GM12874 (cell line): ENCODE measurements around the gene ZNF343.

Experiments used
- TF ChIP-seq, protein P1 (sequence below): IDR thresholded peaks from 2 replicates; pipeline ENCODE4 v1.5.1; 2011; ENCODE audit warnings: low read depth, mild to moderate bottlenecking, control low read depth, low read length, moderate library complexity; ENCODE audit not compliant: insufficient read depth

The ZNF343 gene

DNA sequence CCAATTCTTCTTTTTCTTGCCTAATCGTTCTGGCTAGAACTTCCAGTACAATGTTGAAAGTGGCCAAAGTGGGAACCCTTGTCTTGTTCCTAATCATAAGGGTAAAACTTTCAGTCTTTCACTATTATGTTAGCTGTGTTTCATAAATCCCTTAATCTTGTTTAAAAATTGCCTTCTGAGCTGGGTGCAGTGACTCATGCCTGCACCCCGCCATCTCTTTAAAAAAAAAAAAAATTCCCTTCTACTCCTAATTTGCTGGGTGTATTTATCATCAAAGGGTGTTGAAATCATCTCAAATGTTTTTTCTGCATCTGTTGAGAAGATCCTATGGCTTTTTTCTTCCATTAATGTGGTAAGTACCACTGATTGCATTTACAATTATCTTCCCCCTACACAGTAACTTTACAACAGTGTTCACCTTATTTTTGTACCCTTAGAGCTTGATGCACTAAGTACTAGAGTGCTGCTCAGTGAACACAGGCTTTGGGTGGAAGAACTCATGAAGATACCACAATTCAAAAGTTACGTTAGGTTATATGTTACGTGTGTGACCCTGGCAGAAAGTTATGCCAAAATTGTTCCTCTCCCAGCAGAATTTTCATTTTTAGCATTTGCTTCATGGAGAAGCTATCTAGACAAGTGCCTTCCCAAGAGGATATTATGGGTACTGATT is 47.8 kb downstream of the ZNF343 start:
- TF ChIP-seq, protein P1, sequence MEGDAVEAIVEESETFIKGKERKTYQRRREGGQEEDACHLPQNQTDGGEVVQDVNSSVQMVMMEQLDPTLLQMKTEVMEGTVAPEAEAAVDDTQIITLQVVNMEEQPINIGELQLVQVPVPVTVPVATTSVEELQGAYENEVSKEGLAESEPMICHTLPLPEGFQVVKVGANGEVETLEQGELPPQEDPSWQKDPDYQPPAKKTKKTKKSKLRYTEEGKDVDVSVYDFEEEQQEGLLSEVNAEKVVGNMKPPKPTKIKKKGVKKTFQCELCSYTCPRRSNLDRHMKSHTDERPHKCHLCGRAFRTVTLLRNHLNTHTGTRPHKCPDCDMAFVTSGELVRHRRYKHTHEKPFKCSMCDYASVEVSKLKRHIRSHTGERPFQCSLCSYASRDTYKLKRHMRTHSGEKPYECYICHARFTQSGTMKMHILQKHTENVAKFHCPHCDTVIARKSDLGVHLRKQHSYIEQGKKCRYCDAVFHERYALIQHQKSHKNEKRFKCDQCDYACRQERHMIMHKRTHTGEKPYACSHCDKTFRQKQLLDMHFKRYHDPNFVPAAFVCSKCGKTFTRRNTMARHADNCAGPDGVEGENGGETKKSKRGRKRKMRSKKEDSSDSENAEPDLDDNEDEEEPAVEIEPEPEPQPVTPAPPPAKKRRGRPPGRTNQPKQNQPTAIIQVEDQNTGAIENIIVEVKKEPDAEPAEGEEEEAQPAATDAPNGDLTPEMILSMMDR = no peak

DNA sequence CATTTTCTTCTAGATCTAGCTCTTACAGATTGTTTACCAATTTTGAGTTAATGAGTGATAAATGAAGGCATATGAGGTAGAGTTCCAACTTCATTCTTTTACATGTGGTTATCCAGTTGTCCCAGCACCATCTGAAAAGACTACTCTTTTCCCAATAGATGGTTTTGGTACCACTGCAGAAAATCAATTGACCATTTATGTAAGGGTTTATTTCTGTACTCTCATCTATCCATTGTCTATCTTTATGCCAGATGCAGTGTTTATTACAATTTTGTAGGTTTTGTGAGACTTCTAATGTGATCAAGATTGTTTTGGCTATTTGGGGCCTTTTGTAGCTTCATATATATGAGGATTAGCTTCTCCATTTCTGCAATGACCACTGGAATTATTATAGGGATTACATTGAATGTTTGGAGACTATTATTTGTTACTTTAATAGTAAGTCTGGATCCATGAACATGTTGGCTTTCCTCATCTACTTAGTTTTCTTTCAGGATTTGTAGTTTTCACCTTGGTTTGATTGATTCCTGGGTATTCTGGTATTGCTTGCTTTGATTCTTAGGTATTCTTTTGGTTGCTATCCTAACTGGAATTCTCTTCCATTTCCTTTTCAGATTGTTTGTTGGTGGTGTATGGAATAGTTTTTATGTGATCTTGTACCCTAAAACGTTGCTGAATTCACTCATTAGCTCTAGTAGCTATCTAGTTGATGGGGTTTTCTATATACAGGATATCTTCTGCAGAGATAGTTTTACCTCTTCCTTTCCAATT is 48.5 kb downstream of the ZNF343 start:
- TF ChIP-seq, protein P1 = no peak

DNA sequence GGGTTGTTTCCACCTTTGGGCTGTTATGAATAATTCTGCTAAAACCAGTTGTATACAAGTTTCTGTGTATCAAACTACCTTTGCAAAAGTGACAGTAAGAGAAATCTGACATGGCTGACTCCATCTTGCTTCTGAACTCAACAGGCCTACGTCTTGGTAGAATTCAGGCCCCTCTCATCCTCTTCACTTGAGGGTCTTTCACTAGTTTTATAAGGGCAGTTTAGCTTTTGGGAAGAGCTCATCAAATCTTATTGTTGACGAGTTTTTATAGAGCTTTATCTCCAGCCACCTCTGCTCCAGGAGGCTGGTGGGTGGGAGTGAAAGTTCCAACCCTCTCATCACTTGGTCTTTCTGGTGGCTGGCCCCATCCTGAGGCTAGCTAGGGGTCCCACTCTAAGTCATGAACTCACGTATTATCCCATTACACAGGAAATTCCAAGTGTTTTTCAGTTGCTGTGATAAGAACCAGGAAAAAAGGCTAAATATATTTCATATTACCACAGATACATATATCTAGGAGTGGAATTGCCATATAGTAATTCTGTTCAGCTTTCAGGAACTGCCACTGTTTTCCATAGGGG is 49.7 kb downstream of the ZNF343 start:
- TF ChIP-seq, protein P1 = no peak

DNA sequence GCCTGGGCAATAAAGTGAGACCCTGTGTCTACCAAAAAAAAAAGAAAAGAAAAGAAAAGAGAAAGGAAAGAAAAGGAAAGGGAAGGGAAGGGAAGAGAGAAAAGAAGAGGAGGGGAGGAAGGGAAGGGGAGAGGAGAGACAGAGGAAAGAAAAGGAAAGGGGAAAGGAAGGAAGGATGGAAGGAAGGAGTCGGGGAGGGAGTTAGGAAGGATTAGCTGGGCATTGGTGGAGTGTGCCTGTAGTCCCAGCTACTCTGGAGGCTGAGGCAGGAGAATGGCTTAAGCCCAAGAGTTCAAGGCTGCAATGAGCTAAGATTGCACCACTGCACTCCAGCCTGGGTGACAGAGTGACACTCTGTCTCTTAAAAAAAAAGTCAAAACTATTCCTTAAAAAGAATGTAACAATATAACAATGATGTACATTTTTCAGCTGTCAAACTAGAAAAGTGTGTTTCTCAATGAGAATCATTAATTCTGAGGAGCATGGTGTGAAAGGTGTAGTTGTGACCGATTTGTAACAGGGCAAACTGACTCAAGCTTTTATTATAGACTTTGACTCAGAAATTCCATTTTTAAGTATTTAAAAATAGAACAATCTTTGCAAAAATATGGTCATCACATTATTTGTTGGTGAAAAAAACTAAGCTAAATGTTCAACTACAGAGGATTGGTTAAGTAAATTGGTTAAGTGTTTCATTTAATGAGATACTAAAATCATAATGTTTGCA is 52.8 kb downstream of the ZNF343 start:
- TF ChIP-seq, protein P1 = no peak

DNA sequence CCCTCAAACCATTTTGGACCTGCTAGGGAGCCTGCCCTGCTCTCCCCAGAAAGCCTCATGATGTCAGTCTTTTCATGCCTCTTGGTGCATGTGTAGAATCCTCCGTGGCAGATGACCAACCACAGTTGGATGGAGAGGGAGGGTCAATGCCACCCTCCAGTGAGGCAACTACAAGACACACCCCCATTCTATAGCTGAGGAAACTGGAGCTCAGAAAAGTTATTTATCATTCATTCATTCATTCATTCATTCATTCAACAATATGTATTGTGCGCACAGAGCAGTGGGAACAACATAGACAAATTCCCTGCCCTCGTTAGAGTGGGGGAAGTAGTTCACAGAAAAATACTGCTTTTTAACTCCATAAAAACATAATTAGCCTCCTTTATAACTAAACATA is 54.9 kb downstream of the ZNF343 start:
- TF ChIP-seq, protein P1 = no peak

DNA sequence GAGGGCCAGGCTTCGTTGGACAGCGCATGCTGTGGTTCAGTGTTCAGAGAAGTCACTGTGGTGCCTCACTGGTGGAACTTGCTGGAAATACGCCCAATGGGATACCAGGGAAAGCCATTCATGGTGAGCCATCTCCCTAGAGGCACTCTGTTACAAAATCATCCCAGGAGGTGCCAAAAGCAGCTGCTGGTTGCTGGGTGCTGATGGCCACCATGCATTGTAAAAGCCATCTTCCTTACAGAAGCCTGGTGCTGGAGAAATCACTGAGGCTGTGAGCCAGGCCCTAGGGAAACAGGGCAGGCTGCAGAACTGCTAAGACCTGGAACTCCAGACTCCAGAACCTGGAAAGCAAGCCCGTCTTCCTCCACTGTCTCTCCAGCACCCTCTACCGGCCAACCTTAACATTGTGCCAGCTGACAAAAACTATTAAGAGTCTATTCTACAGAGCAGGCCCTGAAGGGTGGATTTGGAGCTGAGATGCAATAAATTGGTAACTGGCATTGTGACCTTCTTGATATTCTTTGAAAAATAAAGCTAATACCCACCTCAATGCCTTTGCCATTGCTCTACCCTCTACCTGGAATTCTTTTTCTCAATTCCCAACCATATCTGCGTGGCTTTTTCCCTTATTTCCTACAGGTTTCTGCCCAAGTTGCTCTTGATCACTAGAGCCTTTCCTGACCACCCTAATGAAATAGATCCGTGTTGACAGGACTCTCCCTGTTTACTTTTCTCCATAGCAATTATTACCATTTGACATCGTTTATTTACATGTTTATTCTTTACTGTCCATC is 56.6 kb downstream of the ZNF343 start:
- TF ChIP-seq, protein P1 = peak; percentile 89
